HG03139 (cell line): Measurements from ENCODE around the gene CT45A8.
"Not testable (repeated sequence)": the region's sequence is repeated elsewhere in the genome, so short reads cannot be mapped to it uniquely, and the experiment has no call there.

ENCODE experiments used
- ATAC-seq: cut with Tn5 transposase; IDR thresholded peaks from one replicate; pipeline ENCODE4 v1.9.1; 2021; ENCODE audit not compliant: unreplicated experiment

Gene CT45A8, protein sequence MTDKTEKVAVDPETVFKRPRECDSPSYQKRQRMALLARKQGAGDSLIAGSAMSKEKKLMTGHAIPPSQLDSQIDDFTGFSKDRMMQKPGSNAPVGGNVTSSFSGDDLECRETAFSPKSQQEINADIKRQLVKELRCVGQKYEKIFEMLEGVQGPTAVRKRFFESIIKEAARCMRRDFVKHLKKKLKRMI

GRCh38 chrX:135854438-135854837, at the start of gene CT45A8:
TSS of gene CT45A8 (minus strand) at chrX:135854538. CDS start at chrX:135850783, 3,755 bp downstream.
- not testable (repeated sequence) for ATAC-seq

- ATAC-seq: no peak
Measured at GRCh38 chrX:135893294-135893817, 39.0 kb upstream of the CT45A8 start, which contains the start of the genes CT45A10 and SAGE1. TSS of gene CT45A10 (minus strand) at chrX:135893444. CDS start at chrX:135885344, 8,100 bp downstream. TSS of gene SAGE1 (plus strand) at chrX:135893716. CDS start at chrX:135896243, 2,527 bp downstream.

- no peak for ATAC-seq
Measured at GRCh38 chrX:135892781-135893180, 38.4 kb upstream of the CT45A8 start.

DNA sequence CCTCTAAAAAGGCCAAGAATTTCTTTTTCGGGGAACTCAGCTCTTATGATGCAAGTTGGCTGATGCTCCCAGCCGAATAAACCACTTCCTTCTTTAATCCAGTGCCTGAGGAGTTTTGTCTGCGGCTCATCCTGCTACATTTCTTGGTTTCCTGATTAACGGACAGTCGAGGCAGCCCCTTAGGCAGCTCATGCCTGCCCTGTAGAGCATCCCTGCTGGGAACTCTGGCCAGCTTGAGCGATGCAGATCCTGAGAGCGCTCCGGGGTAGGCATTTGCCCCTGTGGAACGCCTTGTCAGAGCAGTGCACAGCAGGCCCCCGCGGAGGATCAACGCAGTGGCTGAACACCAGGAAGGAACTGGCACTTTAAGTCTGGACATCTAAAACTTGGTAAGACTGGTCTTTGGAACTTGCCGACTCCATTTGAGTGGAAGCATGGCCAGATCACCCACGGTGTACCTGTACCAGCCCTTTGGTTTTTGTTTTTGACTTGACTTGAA, 35.8 kb upstream of the CT45A8 start:
- no peak for ATAC-seq

- not testable (repeated sequence) for ATAC-seq
Measured at GRCh38 chrX:135888976-135889375, 34.6 kb upstream of the CT45A8 start.

GRCh38 chrX:135888230-135888629, 33.9 kb upstream of the CT45A8 start:
- ATAC-seq: not testable (repeated sequence)

DNA sequence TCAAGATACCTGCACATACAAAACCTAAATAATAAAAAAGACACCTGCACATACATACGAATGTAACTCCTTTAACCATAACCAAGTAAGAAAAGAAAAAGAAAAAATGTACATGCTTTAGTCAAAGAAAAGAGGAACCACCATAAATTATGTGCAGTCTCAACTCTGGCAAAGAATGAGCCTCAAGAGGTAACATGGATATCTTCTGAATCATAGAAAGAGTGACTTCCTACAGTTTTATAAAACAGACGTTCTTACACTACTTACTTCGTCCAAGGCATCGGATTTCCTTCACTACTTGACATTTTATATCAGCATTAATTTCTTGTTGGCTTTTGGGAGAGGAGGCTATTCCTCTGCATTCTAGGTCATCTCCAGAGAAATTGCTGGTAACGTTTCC, 28.4 kb upstream of the CT45A8 start:
- ATAC-seq: not testable (repeated sequence)

DNA sequence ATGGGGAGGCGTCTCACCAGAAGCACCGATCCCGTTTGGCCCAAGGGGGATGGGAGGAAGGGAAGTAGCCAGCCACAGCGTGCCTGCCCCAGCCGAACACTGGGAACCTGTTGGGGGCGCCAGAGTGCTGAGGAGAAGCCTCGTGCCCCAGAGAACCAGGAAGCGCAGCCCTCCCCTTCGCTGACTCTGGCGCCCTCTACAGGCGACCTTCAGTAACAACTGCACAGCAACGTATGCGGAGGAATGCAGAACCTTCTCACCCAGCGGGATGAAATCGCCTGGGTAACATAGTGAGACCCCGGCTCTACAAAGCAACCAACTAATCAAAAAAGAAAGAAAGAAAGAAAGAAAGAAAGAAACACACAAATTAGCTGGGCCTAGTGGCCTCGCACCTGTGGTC, 17.4 kb upstream of the CT45A8 start, which contains the start of gene CT45A9:
CT45A9 (minus strand) TSS at position 101 of the 400 bp plus-strand sequence. CDS start 3,751 bp downstream, outside the sequence.
- ATAC-seq: not testable (repeated sequence)

GRCh38 chrX:135837180-135837579, 17.2 kb downstream of the CT45A8 start, which contains the start of gene CT45A7:
TSS of gene CT45A7 (minus strand) at chrX:135837280. CDS start at chrX:135833533, 3,747 bp downstream.
- ATAC-seq: not testable (repeated sequence)

DNA sequence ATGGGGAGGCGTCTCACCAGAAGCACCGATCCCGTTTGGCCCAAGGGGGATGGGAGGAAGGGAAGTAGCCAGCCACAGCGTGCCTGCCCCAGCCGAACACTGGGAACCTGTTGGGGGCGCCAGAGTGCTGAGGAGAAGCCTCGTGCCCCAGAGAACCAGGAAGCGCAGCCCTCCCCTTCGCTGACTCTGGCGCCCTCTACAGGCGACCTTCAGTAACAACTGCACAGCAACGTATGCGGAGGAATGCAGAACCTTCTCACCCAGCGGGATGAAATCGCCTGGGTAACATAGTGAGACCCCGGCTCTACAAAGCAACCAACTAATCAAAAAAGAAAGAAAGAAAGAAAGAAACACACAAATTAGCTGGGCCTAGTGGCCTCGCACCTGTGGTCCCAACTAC, 34.4 kb downstream of the CT45A8 start, which contains the start of gene CT45A2:
CT45A2 (minus strand) TSS at position 101 of the 400 bp plus-strand sequence. CDS start 3,747 bp downstream, outside the sequence.
- not testable (repeated sequence) for ATAC-seq

DNA sequence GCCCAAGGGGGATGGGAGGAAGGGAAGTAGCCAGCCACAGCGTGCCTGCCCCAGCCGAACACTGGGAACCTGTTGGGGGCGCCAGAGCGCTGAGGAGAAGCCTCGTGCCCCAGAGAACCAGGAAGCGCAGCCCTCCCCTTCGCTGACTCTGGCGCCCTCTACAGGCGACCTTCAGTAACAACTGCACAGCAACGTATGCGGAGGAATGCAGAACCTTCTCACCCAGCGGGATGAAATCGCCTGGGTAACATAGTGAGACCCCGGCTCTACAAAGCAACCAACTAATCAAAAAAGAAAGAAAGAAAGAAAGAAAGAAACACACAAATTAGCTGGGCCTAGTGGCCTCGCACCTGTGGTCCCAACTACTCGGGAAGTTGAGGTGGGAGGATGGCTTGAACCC, 51.7 kb downstream of the CT45A8 start, which contains the start of gene CT45A6:
CT45A6 (minus strand) TSS at position 101 of the 400 bp plus-strand sequence. CDS start 3,794 bp downstream, outside the sequence.
- ATAC-seq: not testable (repeated sequence)
